ENCODE measurements around the gene SYNE1.
"Not testable (repeated sequence)": the region's sequence is repeated elsewhere in the genome, so short reads cannot be mapped to it uniquely, and the experiment has no call there.

- TF ChIP-seq HCFC1 (IDR thresholded peaks at IDR 0.05; ENCODE audit: low read length); POU2F2 (IDR thresholded peaks at IDR 0.05; ENCODE audit: borderline replicate concordance, low read depth, low read length); GABPA (IDR thresholded peaks at IDR 0.05; ENCODE audit: low read depth); BMI1 (IDR thresholded peaks at IDR 0.05; ENCODE audit: borderline replicate concordance); POLR2A (IDR thresholded peaks at IDR 0.05; ENCODE audit: low read depth, low read length); ZBTB33 (IDR thresholded peaks at IDR 0.05); FOXM1 (IDR thresholded peaks at IDR 0.05; ENCODE audit: low read depth, low read length); RFX5 (IDR thresholded peaks at IDR 0.05; ENCODE audit: low read depth, low read length); RAD21 (IDR thresholded peaks at IDR 0.05; ENCODE audit: insufficient read depth, low read depth, low read length); ZNF384 (IDR thresholded peaks at IDR 0.05; ENCODE audit: borderline replicate concordance, low read depth, low read length); CREM (IDR thresholded peaks at IDR 0.05; ENCODE audit: low read depth); CTCF (IDR thresholded peaks at IDR 0.05 in 2 of 3, conservative IDR thresholded peaks at IDR 0.05 in 1 of 3; ENCODE audit: control insufficient read depth in 2 of 3, extremely low read depth in 1 of 3, insufficient read depth in 1 of 3, low read depth in 3 of 3, low read length in 3 of 3): not testable (repeated sequence)
Observed at GRCh38 chr6:152076242-152076641, 560.9 kb downstream of the SYNE1 start.
